ENCODE results near the gene HAGHL.
A peak's percentile ranks its signal among the peaks of the same experiment; 100 is the strongest.

HAGHL gene

GRCh38 chr16:708959-709358 is 17.9 kb upstream of the HAGHL start:
- DNase-seq = no peak

- DNase-seq = no peak
These were observed 17.1 kb upstream of the HAGHL start for GRCh38 chr16:709566-710499.

GRCh38 chr16:710500-711075 is 16.3 kb upstream of the HAGHL start:
- DNase-seq = no peak

GRCh38 chr16:711084-711483 is 15.8 kb upstream of the HAGHL start:
- DNase-seq = no peak

- DNase-seq = peak; percentile 82
These were observed 15.2 kb upstream of the HAGHL start for GRCh38 chr16:711548-712320.

- peak; percentile 37 for DNase-seq
These were observed 14.1 kb upstream of the HAGHL start for GRCh38 chr16:712740-713250.

- DNase-seq = no peak
These were observed 12.8 kb upstream of the HAGHL start for GRCh38 chr16:714079-714478.

- DNase-seq = peak; percentile 88
These were observed 12.1 kb upstream of the HAGHL start, which contains the start of gene METRN for GRCh38 chr16:714558-715476. TSS of gene METRN (plus strand) at chr16:715118. CDS start at chr16:715290, 172 bp downstream.

- no peak for DNase-seq
These were observed 11.3 kb upstream of the HAGHL start for GRCh38 chr16:715477-716199.

GRCh38 chr16:716200-716568 is 10.7 kb upstream of the HAGHL start:
- DNase-seq = no peak

- no peak for DNase-seq
These were observed 10.1 kb upstream of the HAGHL start for GRCh38 chr16:716768-717325.

GRCh38 chr16:717450-718245 is 9.3 kb upstream of the HAGHL start:
- DNase-seq = no peak

GRCh38 chr16:718389-718788 is 8.5 kb upstream of the HAGHL start:
- DNase-seq = no peak

- no peak for DNase-seq
These were observed 8.0 kb upstream of the HAGHL start for GRCh38 chr16:718922-719321.

GRCh38 chr16:719815-720446 is 7.0 kb upstream of the HAGHL start:
- no peak for DNase-seq

- no peak for DNase-seq
These were observed 6.4 kb upstream of the HAGHL start for GRCh38 chr16:720447-720989.

GRCh38 chr16:720990-721764 is 5.7 kb upstream of the HAGHL start, which contains the start of gene ANTKMT:
TSS of gene ANTKMT (plus strand) at chr16:721146. CDS start at chr16:721275, 129 bp downstream.
- peak; percentile 59 for DNase-seq

GRCh38 chr16:721765-722540 is 5.0 kb upstream of the HAGHL start:
- no peak for DNase-seq

Data from T-helper 9 cell (primary cell).